Ecto neural progenitor cell (in vitro differentiated cells): ENCODE data around the gene GUCY1A1.
A peak's percentile ranks its signal among the peaks of the same experiment; 100 is the strongest.

Experiments used
- DNase-seq: peaks from one replicate; pipeline ENCODE4 v3.0.0-alpha.2; 2018; ENCODE audit warnings: low spot score

The GUCY1A1 gene

GRCh38 chr4:155658681-155659064 lies 8.0 kb upstream of the GUCY1A1 start:
- DNase-seq, result no peak

GRCh38 chr4:155659176-155659575 lies 7.5 kb upstream of the GUCY1A1 start:
- no peak for DNase-seq

GRCh38 chr4:155660436-155660835 lies 6.2 kb upstream of the GUCY1A1 start:
- DNase-seq, result no peak

- DNase-seq, result no peak
Measured at GRCh38 chr4:155665054-155665453, 1.6 kb upstream of the GUCY1A1 start.

GRCh38 chr4:155667222-155667567 lies 547 bp downstream of the GUCY1A1 start:
- DNase-seq, result no peak

GRCh38 chr4:155667568-155668511 lies 1.2 kb downstream of the GUCY1A1 start:
- peak; percentile 75 for DNase-seq

GRCh38 chr4:155668707-155669220 lies 2.1 kb downstream of the GUCY1A1 start:
- DNase-seq, result no peak

- DNase-seq, result no peak
Measured at GRCh38 chr4:155672342-155672741, 5.7 kb downstream of the GUCY1A1 start.

- no peak for DNase-seq
Measured at GRCh38 chr4:155673453-155673979, 6.9 kb downstream of the GUCY1A1 start.

- DNase-seq, result no peak
Measured at GRCh38 chr4:155674669-155675071, 8.0 kb downstream of the GUCY1A1 start.

GRCh38 chr4:155675709-155676429 lies 9.2 kb downstream of the GUCY1A1 start:
- no peak for DNase-seq

- DNase-seq, result no peak
Measured at GRCh38 chr4:155676430-155676825, 9.8 kb downstream of the GUCY1A1 start.

- DNase-seq, result no peak
Measured at GRCh38 chr4:155678011-155678410, 11.4 kb downstream of the GUCY1A1 start.

- DNase-seq, result no peak
Measured at GRCh38 chr4:155679343-155679742, 12.7 kb downstream of the GUCY1A1 start.

GRCh38 chr4:155681886-155682285 lies 15.2 kb downstream of the GUCY1A1 start:
- no peak for DNase-seq

- no peak for DNase-seq
Measured at GRCh38 chr4:155684423-155684822, 17.8 kb downstream of the GUCY1A1 start.

- DNase-seq, result no peak
Measured at GRCh38 chr4:155684892-155685541, 18.4 kb downstream of the GUCY1A1 start.

- no peak for DNase-seq
Measured at GRCh38 chr4:155687380-155687982, 20.8 kb downstream of the GUCY1A1 start.

- no peak for DNase-seq
Measured at GRCh38 chr4:155688211-155688610, 21.6 kb downstream of the GUCY1A1 start.

GRCh38 chr4:155688860-155689259 lies 22.2 kb downstream of the GUCY1A1 start:
- no peak for DNase-seq

- no peak for DNase-seq
Measured at GRCh38 chr4:155690044-155690837, 23.6 kb downstream of the GUCY1A1 start.
